ENCODE results near the gene NOPCHAP1.

- TF ChIP-seq, protein P1, sequence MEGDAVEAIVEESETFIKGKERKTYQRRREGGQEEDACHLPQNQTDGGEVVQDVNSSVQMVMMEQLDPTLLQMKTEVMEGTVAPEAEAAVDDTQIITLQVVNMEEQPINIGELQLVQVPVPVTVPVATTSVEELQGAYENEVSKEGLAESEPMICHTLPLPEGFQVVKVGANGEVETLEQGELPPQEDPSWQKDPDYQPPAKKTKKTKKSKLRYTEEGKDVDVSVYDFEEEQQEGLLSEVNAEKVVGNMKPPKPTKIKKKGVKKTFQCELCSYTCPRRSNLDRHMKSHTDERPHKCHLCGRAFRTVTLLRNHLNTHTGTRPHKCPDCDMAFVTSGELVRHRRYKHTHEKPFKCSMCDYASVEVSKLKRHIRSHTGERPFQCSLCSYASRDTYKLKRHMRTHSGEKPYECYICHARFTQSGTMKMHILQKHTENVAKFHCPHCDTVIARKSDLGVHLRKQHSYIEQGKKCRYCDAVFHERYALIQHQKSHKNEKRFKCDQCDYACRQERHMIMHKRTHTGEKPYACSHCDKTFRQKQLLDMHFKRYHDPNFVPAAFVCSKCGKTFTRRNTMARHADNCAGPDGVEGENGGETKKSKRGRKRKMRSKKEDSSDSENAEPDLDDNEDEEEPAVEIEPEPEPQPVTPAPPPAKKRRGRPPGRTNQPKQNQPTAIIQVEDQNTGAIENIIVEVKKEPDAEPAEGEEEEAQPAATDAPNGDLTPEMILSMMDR (IDR thresholded peaks at IDR 0.05 in 4 of 5, conservative IDR thresholded peaks at IDR 0.05 in 1 of 5), result no peak
- TF ChIP-seq POLR2A (IDR thresholded peaks at IDR 0.05), result no peak
Measured at GRCh38 chr12:105024928-105025327, 38.8 kb downstream of the NOPCHAP1 start.
